GDM1 (cell line): Measurements from ENCODE around the gene TCF19.
A peak's percentile ranks its signal among the peaks of the same experiment; 100 is the strongest.
"Not testable (repeated sequence)": the region's sequence is repeated elsewhere in the genome, so short reads cannot be mapped to it uniquely, and the experiment has no call there.

ENCODE experiments used
- DNase-seq: peaks from one replicate; lab custom pipeline; 2025; lab: John Stamatoyannopoulos, UW

Gene TCF19

DNA sequence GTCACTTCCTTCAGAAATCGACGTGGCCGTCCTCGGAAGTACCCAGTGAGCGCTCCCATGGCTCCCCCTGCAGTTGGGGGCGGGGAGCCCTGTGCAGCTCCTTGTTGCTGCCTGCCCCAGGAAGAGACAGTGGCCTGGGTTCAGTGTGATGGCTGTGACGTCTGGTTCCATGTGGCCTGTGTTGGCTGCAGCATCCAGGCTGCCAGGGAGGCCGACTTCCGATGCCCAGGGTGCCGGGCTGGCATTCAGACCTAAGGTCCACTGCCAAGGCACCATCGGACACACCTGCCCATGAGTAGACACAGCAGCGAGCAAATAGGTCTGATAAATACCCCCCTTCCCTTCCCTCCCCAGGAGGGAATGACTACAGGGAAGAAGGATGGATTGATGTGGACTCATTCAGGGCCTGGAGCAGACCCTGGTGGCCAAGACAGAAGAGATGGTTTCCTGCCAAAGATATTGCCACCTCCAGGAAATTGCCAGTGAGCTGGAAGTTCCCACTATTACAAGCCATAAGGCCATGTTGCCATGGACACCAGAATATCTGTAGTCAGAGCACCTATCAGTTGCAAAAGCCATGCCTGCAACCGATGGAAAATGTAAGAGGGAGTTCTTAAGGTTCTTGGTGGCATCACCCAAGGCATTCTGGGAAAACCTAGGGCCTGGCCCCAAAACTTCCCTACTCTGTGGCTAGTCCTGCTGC, 4.2 kb downstream of the TCF19 start:
- DNase-seq, result no peak

DNA sequence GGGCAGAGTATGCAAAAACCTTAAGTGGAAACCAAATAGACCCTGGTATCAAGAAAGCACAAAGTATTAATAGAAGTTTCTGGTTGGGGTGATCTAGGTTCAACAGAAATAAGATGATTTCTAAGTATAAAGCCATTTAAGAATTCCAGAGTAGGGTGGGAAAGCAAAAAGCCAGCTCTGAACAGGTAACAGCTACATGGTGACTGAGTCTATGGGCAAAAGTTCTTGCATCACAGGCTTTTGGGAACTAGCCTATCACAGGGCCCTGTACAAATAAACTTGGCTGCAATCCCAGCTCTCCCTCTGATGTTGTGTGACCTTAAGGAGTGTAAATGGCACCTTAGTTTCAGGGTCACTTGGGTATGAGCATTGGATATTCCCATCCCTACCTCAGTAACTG, 5.5 kb downstream of the TCF19 start:
- DNase-seq, result no peak

DNA sequence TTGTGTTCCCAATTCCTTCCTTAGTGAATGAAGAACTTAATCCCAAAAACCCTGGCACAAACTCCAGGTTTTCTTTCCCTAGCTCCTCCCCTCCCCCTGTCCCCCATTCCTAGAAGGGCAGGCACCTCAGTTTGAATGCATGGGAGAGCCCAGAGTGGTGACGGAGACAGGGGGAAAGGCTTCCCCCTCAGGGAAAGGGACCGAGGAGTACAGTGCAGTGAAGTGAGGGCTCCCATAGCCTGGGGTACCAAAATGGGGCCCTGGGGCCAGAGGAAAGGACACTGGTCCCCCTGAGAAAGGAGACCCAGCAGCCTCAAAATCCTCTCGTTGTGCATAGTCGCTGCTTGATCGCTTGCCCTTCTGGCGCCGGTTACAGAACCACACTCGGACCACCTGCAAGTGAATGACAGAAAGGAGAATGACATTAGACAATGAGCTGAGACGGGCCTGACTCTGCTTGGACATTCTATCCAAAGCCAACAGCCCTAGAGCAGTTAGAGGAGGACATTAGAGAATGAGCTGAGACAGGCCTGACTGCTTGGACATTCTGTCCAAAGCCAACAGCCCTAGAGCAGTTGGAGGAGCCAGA, 6.2 kb downstream of the TCF19 start:
- DNase-seq, result not testable (repeated sequence)

DNA sequence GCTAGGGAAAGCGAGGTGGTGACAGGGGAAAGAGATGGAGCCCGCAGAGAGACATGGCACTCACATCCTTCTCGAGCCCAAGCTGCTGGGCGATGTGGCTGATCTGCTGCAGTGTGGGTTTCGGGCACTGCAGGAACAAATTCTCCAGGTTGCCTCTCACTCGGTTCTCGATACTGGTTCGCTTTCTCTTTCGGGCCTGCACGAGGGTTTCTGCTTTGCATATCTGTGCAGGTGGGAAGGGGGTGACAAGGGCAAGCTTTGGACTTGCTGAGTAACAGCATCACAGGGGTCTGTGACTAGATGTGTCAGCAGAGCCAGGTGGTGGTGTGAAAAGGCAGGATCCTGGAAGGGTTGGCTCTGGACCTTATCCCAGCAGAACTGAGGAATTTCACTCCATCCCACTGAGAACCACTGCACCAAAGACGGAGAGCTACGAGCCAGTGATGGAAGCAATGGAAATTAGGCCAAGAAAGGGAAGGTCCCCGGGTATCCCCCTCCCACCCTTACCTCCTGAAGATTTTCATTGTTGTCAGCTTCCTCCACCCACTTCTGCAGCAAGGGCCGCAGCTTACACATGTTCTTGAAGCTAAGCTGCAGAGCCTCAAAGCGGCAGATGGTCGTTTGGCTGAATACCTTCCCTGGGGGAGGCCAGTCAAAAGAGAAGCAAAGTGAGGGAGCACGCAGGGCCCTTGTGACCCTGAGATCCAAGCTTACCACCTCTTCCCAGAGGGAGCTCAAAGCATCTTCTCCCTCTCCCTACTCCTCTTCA, 6.9 kb downstream of the TCF19 start:
- not testable (repeated sequence) for DNase-seq

DNA sequence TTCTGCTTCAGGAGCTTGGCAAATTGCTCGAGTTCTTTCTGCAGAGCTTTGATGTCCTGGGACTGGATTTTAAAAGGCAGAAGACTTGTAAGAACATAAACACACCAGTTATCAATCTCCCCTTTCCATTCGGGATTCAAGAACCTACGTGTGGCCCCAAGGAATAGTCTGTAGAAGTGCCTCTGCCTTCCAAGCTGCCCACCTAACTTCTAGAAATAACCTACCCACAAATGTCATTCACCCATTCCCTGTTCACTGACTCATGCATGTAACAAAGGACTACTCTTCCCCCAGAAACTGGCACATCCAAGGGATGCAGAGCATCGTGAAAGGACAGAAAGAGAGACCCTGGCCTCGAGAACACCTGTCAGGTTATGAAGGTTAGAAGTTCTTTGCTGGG, 7.6 kb downstream of the TCF19 start:
- DNase-seq, result no peak

DNA sequence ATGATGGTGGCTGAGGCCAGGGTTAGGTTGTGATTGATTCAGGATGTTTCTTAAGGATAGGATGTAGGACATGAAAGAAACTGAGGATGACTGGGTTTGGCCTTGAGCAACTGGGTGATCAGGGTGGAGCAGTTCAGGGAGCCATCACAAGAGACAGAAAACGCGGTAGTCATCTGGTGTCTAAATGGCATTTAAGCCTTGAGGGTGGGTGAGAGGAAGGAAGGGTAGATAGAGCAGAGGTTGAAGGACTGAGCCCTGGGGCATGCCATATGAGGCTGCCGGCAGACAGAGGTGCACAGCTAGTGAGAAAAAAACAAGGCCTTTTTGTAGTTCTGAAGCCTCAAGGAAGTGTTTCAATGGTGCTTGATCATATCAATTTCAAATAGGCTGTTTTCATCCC, 10.2 kb downstream of the TCF19 start:
- no peak for DNase-seq

DNA sequence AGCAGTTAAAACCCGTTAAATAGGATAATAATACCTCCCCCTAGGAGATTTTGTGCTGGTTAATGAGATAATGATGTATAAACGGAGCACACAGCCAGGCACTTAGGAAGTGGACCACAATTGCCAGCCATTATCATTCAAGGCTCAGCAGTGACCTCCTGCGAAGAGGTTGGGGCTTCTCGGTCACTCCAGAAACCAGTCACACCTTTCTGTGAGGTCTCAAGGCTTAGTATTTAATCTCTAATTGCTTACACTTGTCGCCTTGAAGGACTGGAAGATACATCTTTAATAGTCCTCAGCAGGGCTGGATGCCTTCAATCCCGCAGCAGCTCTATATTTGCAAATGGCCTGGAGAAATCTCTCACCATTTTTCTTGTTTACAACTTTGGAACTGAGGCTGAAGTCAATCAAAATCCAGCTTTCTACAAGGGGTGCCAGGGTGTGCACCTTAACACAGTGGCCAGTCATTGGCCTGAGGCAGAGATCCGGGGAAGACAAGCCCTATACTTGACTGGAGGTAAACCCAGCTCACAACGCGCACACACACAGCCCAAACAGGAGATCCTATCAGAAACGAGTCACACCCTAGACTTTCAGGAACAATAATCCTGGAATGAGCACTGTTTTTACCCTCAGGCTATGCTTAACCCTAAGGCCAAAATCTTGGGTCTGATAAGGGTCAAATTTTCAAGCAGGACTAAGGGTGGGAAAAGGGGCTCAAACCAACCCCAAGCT, 10.9 kb downstream of the TCF19 start:
- DNase-seq, result no peak

DNA sequence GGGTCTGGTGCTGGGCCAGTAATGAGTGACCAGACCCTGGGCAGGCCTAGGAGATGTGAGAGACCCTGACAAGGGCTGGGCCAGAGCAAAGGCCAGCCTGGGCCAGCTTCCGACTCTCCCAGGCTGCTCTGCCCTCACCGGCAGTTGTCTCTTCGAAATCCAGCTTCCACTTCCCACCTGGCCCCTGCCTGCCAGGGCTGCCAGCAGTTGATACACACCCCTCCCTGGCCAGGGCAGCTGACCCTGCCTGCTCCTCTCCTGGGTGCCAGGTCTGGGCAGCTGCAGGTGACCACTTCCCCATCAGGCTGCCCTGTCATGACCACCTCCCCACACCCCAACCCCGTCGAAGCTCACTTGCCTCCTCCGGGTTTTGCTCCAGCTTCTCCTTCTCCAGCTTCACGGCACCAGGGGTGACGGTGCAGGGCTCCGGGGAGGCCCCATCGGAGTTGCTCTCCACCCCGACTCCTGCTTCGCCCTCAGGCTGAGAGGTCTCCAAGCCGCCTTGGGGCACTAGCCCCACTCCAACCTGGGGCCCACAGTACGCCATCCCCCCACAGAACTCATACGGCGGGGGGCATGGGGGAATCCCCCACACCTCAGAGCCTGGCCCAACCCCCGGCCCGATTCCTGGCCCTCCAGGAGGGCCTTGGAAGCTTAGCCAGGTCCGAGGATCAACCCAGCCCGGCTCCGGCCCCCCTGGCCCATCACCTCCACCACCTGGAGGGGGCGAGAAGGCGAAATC, 11.6 kb downstream of the TCF19 start:
- not testable (repeated sequence) for DNase-seq

DNA sequence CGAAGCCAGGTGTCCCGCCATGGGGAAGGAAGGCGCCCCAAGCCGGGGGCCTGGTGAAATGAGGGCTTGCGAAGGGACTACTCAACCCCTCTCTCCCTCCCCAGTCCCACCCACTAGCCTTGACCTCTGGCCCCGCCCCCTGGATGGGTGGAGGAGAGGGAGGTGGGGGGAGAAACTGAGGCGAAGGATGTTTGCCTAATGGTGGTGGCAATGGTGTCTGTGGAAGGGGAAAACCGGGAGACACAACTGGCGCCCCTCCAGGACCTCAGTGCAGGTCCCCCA, 12.2 kb downstream of the TCF19 start, which contains the start of gene POU5F1:
Gene POU5F1, minus strand, starts transcription at position 83 of the 282 bp plus-strand sequence. Its CDS starts 62 bp downstream, at position 21.
- DNase-seq, result no peak

DNA sequence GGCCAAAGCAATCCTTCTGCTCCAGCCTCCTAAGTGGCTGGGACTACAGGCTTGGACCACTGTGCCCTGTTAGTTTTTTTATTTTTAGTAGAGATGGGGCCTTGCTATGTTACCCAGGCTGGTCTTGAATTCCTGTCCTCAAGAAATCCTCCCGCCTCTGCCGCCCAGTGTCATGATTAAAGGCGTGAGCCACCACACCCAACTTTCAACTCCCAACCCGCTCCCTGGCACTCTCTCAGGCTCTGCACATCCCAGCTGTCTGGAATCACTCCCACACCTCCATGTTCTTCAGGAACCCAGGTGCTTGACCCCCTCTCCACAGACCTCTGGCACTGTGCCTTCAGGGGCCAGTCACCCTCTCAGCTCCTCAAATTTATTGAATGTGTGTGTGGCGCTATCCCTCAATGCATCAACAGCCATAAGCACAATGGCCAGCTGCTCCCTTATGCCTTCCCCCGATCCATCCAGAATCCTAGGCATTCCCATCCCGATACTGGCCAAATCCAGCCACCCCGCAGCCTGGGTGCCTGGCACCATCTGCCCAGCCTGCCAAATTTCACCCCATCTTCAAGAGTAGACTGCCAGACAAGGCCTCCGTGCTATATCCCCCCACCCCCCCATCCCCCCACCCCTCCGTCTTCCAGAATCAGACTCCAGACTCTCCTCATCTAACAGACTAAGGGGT, 12.7 kb downstream of the TCF19 start:
- no peak for DNase-seq

DNA sequence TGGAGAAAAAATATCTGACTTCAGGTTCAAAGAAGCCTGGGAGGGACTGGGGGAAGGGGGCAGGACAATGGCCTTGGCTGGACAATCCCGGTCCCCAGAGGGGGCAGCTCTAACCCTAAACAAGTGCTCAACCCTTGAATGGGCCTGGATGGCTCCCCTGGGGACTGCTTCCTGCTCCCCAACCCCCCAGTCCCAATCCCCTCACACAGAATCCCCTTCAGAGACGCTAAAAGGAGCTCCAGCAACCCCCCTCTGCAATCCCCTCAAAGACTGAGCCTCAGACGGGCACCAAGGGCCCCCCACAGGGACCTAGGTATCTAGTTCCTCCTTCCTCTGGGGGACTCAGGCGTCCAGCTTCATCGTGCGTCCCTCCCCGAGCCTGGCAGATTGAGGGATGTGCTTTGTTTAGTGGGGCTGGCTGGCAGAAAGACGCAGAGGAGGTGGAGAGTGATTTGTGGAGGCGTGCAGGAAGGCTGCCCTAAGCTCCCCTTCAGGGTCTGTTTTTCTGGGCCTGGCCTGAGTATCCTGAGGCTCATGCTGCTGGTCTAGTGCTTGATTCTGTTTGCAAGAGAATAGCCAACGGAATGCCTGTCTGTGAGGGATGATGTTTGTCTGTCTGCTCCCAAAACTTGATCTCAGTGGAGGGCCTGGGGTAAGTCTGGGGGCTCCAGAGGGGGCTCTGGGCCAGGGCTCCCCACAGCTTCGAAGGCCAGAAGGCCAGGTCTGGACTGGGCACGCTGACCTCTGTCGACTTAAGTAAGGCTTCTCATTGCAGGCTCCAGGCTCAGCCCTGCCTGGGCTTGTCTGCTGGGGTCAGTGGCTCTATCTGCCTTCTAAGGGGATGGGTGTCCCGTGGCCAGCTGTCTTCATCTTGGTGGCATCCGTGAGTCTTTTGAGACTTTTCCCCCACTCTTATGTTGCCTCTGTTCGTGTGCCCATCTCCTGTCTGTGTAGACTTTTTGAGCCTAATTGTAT, 13.8 kb downstream of the TCF19 start:
- DNase-seq, result no peak

DNA sequence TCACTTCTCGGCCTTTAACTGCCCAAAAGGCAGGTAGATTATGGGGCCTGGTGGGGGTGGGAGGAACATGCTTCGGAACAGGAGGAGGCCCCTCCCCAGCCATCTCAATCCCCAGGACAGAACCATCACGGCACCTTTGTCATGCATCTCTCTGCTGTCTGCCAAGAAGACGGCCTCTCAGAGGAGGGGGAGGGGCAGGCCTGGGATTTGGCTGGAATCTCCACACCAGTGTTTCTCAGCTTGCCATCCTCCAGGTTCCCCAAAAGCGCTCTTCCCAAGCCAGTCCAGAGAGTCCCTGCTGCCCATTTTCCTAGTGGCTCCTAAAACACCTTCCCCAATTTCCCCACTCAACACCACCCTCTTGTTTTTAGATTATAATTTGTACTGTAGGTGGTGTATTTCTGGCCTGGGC, 14.6 kb downstream of the TCF19 start:
- no peak for DNase-seq

DNA sequence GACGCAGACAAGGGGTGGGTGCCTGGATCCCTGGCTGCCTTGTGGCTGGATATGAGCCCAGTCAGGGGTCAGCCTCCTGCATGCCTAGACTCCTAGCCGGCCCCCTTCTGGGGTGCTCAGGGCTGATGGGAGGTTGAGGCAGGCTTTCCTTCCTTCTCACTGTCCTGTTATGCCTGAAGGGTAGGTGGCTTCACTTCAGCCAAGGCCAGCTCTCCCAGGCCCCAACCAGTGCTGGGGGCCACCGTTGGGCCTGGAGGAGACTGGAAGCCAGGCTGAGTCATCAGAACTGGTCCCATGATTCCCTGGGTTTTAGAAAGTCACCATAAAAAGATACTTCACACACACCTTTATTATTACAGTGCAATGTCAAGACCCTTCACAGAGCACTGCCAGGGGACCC, 15.0 kb downstream of the TCF19 start:
- DNase-seq, result no peak

DNA sequence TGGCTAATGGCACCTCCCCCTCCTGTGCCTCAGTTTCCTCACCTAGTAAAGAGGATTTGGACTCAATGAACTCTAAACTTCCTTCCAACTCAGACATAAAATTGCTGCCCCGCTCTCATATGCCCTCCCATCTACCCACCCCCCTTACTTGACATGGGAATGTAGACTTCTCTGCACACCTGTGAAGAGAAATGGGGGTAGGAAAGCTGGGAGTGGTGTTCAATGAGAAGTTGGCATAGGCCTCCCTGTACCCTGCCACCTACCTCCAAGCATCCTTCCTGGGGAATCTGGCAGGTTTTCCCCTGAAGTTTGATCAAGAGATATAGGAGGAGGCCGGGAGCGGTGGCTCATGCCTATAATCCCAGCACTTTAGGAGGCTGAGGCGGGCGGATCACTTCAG, 16.0 kb downstream of the TCF19 start:
- no peak for DNase-seq

DNA sequence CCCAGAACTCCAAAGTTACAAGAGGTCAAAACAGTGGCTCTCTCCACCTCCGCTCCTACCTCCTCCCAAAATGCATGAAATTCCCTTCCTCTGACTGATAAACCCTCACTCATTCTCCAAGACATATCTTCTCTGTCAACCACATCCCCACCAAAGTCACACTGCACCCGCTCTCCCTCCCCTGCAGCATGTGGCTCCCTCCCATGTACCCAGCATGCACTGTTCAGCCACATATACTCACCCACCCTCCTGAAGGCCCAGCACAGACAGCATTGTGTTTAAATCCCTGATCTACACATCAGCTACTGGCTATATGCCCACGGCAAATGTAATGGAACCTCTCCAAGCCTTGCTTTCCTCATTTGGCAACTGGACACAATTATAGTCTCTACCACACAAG, 17.6 kb downstream of the TCF19 start:
- no peak for DNase-seq

DNA sequence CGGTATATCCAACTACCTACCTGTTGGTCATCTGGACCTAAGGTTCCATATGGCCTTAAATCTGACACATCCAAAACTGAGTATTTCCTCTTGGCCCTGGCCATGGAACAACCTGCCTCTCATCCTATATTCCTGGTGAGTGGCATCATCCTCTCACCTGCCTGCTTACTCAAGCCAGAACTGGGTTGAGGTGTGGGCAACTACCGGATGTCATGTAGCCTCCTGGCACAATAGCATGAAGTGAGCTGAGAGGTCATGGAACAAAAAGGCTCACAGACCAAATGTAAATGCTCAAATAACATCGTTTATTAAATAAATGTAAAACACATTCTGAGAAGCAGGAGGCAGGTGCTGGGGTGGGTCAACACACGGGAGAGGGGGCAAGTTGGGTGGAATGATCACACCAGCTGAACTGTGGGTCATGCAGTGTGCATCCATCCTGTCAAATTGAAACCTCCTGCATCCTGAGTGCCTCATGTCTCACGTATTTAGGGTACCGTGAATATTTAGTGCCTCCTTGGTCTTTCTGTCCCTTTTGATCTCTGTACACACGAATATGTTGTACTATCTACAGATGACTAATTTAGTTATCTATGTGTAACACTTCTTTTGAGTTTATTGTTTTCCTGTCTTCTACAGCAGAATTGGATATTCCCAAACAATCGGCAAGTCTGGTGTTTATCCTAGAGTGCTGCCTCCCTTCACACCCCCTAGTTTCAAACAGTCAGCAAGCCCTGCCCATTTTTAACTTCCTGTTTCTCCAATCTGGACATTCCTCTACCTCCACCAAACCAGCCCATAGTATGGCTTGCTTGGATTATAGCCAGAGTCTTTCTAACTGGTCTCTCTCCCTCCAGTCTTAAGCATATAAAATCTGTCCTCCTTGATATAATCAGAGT, 20.0 kb downstream of the TCF19 start:
- DNase-seq, result no peak

DNA sequence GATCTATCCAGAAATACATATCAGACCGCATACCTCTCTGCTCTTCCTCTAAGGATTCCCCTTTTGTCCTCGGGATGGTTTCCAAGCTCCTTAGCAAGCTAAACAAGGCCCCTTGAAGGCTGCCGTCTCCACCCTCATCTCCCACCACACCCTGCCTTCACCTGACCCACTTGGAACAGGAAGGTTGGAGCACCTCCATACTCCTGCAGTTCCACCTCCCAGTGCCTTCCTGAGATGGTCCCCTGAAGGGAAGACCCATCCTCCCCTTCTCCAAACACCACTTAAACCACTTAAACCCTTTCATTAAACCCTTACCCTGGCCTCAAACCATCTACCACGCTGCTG, 20.6 kb downstream of the TCF19 start:
- DNase-seq, result no peak

DNA sequence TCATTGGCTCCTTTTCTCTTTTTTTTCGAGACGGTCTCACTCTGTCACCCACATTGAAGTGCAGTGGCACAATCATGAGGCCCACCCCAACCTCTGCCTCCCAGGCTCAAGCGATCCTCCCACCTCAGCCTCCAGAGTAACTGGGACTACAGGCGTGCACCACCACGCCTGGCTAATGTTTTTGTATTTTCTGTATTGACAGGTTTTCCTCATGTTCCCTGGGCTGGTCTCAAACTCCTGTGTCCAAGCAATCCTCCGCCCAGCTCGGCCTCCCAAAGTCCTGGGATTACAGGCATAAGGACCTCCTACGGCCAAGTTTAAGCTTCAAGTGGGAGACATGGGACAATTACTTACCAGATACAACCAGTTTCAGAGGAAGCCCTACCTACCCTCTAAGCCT, 21.5 kb downstream of the TCF19 start:
- DNase-seq, result no peak

DNA sequence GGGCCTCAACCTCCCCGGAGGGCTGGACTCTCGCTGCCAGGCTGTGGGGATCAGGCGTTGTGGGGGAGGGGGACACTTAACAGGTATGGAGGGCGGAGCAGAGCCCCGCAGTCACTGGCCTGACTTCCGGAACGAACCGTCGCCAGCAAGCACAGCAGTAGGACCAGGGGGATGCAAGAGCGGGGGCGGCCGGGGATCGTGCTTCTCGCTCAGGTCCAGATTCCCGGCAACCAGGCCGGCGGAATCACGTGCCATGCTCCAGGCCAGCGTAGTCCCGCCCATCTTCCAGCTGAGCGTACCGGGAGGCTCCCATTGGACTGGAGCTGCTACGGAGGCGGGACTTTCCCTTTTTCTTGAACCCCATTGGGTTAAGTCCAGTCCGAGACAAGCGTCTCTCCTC, 22.1 kb downstream of the TCF19 start:
- peak; percentile 86 for DNase-seq
